Peyer's patch (tissue), 4 donors: ENCODE measurements around the gene PLAC8. TPM values are rescaled to one million over a fixed set of nuclear protein-coding genes. Genes with fewer than 3 reads are reported as not detected.

Experiments used
- DNase-seq, 3 donors: peaks; one replicate each; pipeline ENCODE4 v3.0.0-alpha.2; 2017 to 2019
- H3K27ac ChIP-seq, 4 donors: fragments of 200-600 bp; sonication (generic); one replicate each; pipeline ENCODE4 v1.5.1; 2016 to 2019
- H3K27me3 ChIP-seq, 2 donors: fragments of 200-600 bp; sonication (generic); one replicate each; pipeline ENCODE4 v1.5.1; 2019
- H3K36me3 ChIP-seq, 3 donors: fragments of 200-600 bp; sonication (generic); one replicate each; pipeline ENCODE4 v1.5.1; 2016 to 2019
- H3K4me1 ChIP-seq, 4 donors: fragments of 200-600 bp; sonication (generic); one replicate each; pipeline ENCODE4 v1.5.1; 2016 to 2019
- H3K4me3 ChIP-seq, 4 donors: fragments of 200-600 bp; sonication (generic); 1 replicate in 3 of 4; 2 replicates in 1 of 4; pipeline ENCODE4 v1.5.1; 2016 to 2019; ENCODE audit warnings: mild to moderate bottlenecking in 1 of 4
- H3K9me3 ChIP-seq, 4 donors: fragments of 200-600 bp; sonication (generic); one replicate each; pipeline ENCODE4 v1.5.1; 2016 to 2019; ENCODE audit warnings: mild to moderate bottlenecking in 1 of 4
- POLR2A ChIP-seq, 2 donors: fragments of 450-650 bp; IDR thresholded peaks; one replicate each; pipeline ENCODE4 v1.5.1; 2017; ENCODE audit warnings: antibody characterized with exemption in 2 of 2, mild to moderate bottlenecking in 2 of 2, moderate library complexity in 2 of 2
- total RNA-seq, 4 donors: library from RNA; depleted of rRNA; stranded (reverse); fragments of >200 nt; gene quantifications; one replicate each; pipeline ENCODE4 v1.1.0, GENCODE V29; 2016
- TF ChIP-seq, protein P1 (sequence below), 6 experiments: fragments of 450-650 bp in 4 of 6; fragments of 200-600 bp in 2 of 6; sonication (generic) in 1 of 6; IDR thresholded peaks; one replicate each; pipeline ENCODE4 v1.5.1; 2017 to 2019; ENCODE audit warnings: antibody characterized with exemption in 6 of 6, mild to moderate bottlenecking in 3 of 6, moderate library complexity in 1 of 6

PLAC8 gene
- total RNA-seq, 4 donors from 2014 or later = 36.3 to 148 (median 107) TPM

DNA sequence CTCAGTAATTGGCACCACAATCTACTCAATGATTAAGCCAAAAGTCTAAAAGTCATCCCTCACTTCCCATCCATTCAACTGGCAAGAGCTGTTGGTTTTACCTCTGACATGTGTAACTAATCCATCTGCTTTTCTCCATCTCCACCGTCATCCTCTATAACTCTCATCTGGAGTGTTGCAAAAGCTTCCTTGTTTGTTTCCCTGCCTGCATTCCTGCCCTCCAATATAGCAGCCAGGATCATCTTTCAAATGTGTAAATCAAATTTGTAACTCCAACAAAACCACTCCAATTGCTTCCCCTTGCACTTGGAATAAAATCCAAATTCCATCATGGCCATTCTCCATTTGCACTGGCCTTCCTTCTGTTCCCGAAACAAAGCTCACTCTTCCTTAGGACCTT, 4.3 kb upstream of the PLAC8 start:
- Histone ChIP-seq H3K4me3 (no peak overlapping the region), H3K27me3 (no peaks in the 10 kb centered on the region), H3K4me1 (peaks cover 0 to 13% (median 0%) of the 10 kb centered on the region in 4 donors), H3K36me3 (no peaks in the 10 kb centered on the region), H3K27ac (no peak overlapping the region), H3K9me3 (no peaks in the 10 kb centered on the region)
- DNase-seq = no peak
- TF ChIP-seq, protein P1, sequence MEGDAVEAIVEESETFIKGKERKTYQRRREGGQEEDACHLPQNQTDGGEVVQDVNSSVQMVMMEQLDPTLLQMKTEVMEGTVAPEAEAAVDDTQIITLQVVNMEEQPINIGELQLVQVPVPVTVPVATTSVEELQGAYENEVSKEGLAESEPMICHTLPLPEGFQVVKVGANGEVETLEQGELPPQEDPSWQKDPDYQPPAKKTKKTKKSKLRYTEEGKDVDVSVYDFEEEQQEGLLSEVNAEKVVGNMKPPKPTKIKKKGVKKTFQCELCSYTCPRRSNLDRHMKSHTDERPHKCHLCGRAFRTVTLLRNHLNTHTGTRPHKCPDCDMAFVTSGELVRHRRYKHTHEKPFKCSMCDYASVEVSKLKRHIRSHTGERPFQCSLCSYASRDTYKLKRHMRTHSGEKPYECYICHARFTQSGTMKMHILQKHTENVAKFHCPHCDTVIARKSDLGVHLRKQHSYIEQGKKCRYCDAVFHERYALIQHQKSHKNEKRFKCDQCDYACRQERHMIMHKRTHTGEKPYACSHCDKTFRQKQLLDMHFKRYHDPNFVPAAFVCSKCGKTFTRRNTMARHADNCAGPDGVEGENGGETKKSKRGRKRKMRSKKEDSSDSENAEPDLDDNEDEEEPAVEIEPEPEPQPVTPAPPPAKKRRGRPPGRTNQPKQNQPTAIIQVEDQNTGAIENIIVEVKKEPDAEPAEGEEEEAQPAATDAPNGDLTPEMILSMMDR (IDR thresholded peaks at IDR 0.05) = no peak
- no peak for TF ChIP-seq POLR2A (IDR thresholded peaks at IDR 0.05)

- H3K9me3 ChIP-seq = no peaks in the 10 kb centered on the region
- H3K36me3 ChIP-seq = no peaks in the 10 kb centered on the region
- TF ChIP-seq POLR2A (IDR thresholded peaks at IDR 0.05) = no peak
- TF ChIP-seq, protein P1 (IDR thresholded peaks at IDR 0.05) = no peak
- no peak for DNase-seq
- H3K4me1 ChIP-seq = peaks cover 0 to 20% (median 3%) of the 10 kb centered on the region in 4 donors
- no peaks in the 10 kb centered on the region for H3K27me3 ChIP-seq
- H3K4me3 ChIP-seq = no peak overlapping the region
- H3K27ac ChIP-seq = no peak overlapping the region
Measured at GRCh38 chr4:83115656-83116285, 1.2 kb upstream of the PLAC8 start.

DNA sequence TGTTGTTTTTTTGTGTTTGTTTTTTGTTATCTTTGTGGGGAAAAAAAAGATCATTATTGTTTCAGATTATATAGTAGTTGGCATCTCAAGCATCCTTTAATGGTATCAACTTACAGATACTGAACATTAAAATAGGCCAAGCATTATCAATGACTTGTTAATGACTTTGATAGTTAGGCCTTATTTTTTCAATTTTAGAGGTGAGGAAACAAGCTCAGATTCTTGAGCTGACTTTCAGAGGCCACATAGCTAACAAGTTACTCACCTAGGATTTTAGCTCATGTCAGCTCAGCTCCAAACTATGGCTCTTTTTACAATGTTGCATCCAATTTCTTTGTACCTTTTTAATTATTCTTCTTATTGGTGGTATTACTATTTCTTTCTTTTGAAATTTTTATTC, 471 bp upstream of the PLAC8 start:
- H3K4me1 ChIP-seq = peaks cover 0 to 26% (median 5%) of the 10 kb centered on the region in 4 donors
- H3K36me3 ChIP-seq = no peaks in the 10 kb centered on the region
- peak overlapping the region; percentile 64 to 88 (median 74) for H3K27ac ChIP-seq
- H3K9me3 ChIP-seq = no peaks in the 10 kb centered on the region
- DNase-seq = no peak
- TF ChIP-seq, protein P1 (IDR thresholded peaks at IDR 0.05) = no peak
- TF ChIP-seq POLR2A (IDR thresholded peaks at IDR 0.05) = no peak
- no peaks in the 10 kb centered on the region for H3K27me3 ChIP-seq
- no peak overlapping the region for H3K4me3 ChIP-seq

GRCh38 chr4:83113429-83113786, 1.1 kb downstream of the PLAC8 start:
- Histone ChIP-seq H3K4me1 (peaks cover 0 to 20% (median 5%) of the 10 kb centered on the region in 4 donors), H3K27me3 (no peaks in the 10 kb centered on the region), H3K9me3 (no peaks in the 10 kb centered on the region), H3K27ac (peak overlapping the region; percentile 57 to 88 (median 69)), H3K36me3 (no peaks in the 10 kb centered on the region), H3K4me3 (peak overlapping the region; percentile 25 to 54 (median 40))
- TF ChIP-seq, protein P1 (IDR thresholded peaks at IDR 0.05) = no peak
- TF ChIP-seq POLR2A (IDR thresholded peaks at IDR 0.05) = no peak
- peak in 1 of 3 donors; percentile 30 for DNase-seq

GRCh38 chr4:83112678-83113428, 1.7 kb downstream of the PLAC8 start:
- no peak for DNase-seq
- Histone ChIP-seq H3K9me3 (no peaks in the 10 kb centered on the region), H3K4me1 (peaks cover 0 to 19% (median 5%) of the 10 kb centered on the region in 4 donors), H3K27ac (peak overlapping the region; percentile 57 to 88 (median 69)), H3K36me3 (no peaks in the 10 kb centered on the region), H3K4me3 (peak overlapping the region; percentile 25 to 54 (median 40)), H3K27me3 (no peaks in the 10 kb centered on the region)
- TF ChIP-seq, protein P1 (IDR thresholded peaks at IDR 0.05) = no peak
- no peak for TF ChIP-seq POLR2A (IDR thresholded peaks at IDR 0.05)
